ENCODE measurements around the gene PRM2. TPM values are rescaled to one million over a fixed set of nuclear protein-coding genes. Genes with fewer than 3 reads are reported as not detected.

PRM2 gene
- total and polyA plus RNA-seq, 2 donors (not counting 3 experiments of a cell fraction or from before 2014, with no cell fraction given): not detected

DNA sequence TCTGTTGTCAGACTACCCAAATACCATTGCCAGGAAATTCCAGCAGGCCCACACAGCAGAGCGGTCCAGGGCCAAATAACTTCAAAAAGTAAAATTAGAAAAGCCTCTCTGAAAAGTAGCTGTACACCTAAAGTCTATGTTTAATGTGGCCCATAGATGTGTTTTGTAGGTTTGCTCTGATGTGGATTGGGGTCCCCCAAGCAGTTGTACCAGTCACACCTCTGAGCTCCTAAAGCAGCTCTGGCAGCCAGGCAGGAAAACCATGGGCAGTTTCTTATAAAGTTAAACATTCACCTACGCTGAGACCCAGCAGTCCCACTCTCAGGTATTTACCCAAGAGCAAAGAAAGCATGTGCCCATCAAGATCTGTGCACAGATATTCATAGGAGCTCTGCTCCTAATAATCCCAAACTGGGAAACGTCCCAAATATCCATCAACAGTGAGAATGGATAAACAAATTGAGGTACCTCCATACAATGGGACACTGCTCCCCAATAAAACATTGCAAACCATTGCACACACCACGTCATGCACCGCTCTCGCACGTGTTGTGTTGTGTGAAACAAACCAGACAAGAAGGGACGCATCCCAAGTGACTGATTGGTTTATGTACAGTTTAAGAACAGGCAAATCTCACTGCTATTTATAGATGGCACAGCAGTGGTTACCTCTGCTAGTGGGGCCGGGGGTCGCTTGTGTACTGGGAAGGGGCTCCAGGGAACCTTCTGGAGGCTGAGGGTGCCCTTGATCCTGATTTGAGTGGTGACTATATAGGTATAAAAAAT lies 20.6 kb upstream of the PRM2 start:
- H2AFZ ChIP-seq (ENCODE audit: low read depth, low read length): no peak overlapping the region
- H3K4me1 ChIP-seq (ENCODE audit: control insufficient read depth, extremely low read depth, insufficient read depth, low read length): no peaks in the 10 kb centered on the region
- H3K27ac ChIP-seq (ENCODE audit: insufficient read depth, low read depth, low read length): no peak overlapping the region
- no peaks in the 10 kb centered on the region for H3K79me2 ChIP-seq (ENCODE audit: control insufficient read depth, insufficient read depth, low read length)
- FAIRE-seq (no peak), DNase-seq (ENCODE audit: low read depth, low spot score) (no peak)
- H3K36me3 ChIP-seq (ENCODE audit: control insufficient read depth in 2 of 2, extremely low read depth in 1 of 2, insufficient read depth in 2 of 2, low read length in 2 of 2): no peaks in the 10 kb centered on the region
- dilution Hi-C loops (cut with MboI; ENCODE audit: extremely low pct_ligation_motif_present, low sequenced_read_pairs): no loop called here
- no peaks in the 10 kb centered on the region for H3K27me3 ChIP-seq (ENCODE audit: control insufficient read depth in 2 of 2, insufficient read depth in 2 of 2, low read length in 2 of 2)
- BruUV-seq (replicated peaks): no TSS peak
- H3K9me1 ChIP-seq (replicated peaks; ENCODE audit: control insufficient read depth, extremely low read depth, insufficient read depth, low read length): no peaks in the 10 kb centered on the region
- no peak overlapping the region for H3K4me3 ChIP-seq (replicated peaks in 1 of 3; ENCODE audit: insufficient read depth in 1 of 3, low read depth in 1 of 3, low read length in 3 of 3)
- POLR2A ChIA-PET: no interaction called here
- no peaks in the 10 kb centered on the region for H4K20me1 ChIP-seq (replicated peaks; ENCODE audit: control insufficient read depth, extremely low read depth, insufficient read depth, low read length)
- intact Hi-C loops (cut with micrococcal nuclease): no loop called here
- no peak overlapping the region for H3K4me2 ChIP-seq (ENCODE audit: insufficient read depth, low read length)
- CTCF ChIA-PET: interaction anchor here (0.8 to 2.2 kb wide), 5 partner anchors 14 to 333 kb away, joined by 3 to 8 read pairs (median 4); partner anchors contain the start of gene SOCS1
- TF ChIP-seq JUN (IDR thresholded peaks at IDR 0.05; ENCODE audit: borderline replicate concordance, insufficient read depth, insufficient read length, low read depth) (no peak), POLR2AphosphoS5 (IDR thresholded peaks at IDR 0.05; ENCODE audit: insufficient read depth, low read depth, low read length) (no peak), EZH2 (IDR thresholded peaks at IDR 0.05; ENCODE audit: borderline replicate concordance, low read depth, low read length, severe bottlenecking) (no peak), MYC (IDR thresholded peaks at IDR 0.05; ENCODE audit: low read depth, low read length) (no peak), GATA2 (IDR thresholded peaks at IDR 0.05; ENCODE audit: insufficient read depth, insufficient read length, low read depth, low read length) (no peak)
- TF ChIP-seq, protein P1, sequence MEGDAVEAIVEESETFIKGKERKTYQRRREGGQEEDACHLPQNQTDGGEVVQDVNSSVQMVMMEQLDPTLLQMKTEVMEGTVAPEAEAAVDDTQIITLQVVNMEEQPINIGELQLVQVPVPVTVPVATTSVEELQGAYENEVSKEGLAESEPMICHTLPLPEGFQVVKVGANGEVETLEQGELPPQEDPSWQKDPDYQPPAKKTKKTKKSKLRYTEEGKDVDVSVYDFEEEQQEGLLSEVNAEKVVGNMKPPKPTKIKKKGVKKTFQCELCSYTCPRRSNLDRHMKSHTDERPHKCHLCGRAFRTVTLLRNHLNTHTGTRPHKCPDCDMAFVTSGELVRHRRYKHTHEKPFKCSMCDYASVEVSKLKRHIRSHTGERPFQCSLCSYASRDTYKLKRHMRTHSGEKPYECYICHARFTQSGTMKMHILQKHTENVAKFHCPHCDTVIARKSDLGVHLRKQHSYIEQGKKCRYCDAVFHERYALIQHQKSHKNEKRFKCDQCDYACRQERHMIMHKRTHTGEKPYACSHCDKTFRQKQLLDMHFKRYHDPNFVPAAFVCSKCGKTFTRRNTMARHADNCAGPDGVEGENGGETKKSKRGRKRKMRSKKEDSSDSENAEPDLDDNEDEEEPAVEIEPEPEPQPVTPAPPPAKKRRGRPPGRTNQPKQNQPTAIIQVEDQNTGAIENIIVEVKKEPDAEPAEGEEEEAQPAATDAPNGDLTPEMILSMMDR (IDR thresholded peaks at IDR 0.05; ENCODE audit: extremely low read depth in 1 of 2, insufficient read depth in 1 of 2, low read depth in 1 of 2, low read length in 2 of 2): no peak
- TF ChIP-seq, protein P2, sequence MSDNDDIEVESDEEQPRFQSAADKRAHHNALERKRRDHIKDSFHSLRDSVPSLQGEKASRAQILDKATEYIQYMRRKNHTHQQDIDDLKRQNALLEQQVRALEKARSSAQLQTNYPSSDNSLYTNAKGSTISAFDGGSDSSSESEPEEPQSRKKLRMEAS (IDR thresholded peaks at IDR 0.05; ENCODE audit: insufficient read depth, insufficient read length): no peak
- no peak overlapping the region for H3K9ac ChIP-seq (replicated peaks; ENCODE audit: extremely low read depth, insufficient read depth, low read length)
- no peaks in the 10 kb centered on the region for H3K9me3 ChIP-seq (replicated peaks; ENCODE audit: control insufficient read depth, insufficient read depth, low read length)

Measured in endothelial cell of umbilical vein (primary cell).